Measurements from ENCODE around the gene ADRA2B. TPM values are rescaled to one million over a fixed set of nuclear protein-coding genes. Genes with fewer than 3 reads are reported as not detected.

Gene ADRA2B
- not detected in 2 replicates for total RNA-seq
- 0.07 TPM in 1 of 2 replicates, not detected in the other for polyA plus RNA-seq
- 0.15 TPM in 1 of 2 replicates, not detected in the other for polyA plus RNA-seq (2012)
- 0.24 TPM in 1 of 2 replicates, not detected in the other for polyA minus RNA-seq (ENCODE audit: low replicate concordance)

- Histone ChIP-seq H3K9me3 (ENCODE audit: control insufficient read depth, insufficient read depth, low read depth, low read length) (no peaks in the 10 kb centered on the region), H3K79me2 (ENCODE audit: control insufficient read depth, insufficient read depth, low read length) (no peaks in the 10 kb centered on the region), H3K4me2 (ENCODE audit: extremely low read depth, insufficient read depth, low read length) (no peak within 1 kb of the TSS), H3K9ac (ENCODE audit: insufficient read depth, low read length) (no peak within 1 kb of the TSS), H3K27ac (ENCODE audit: insufficient read depth, low read length) (no peak within 1 kb of the TSS), H2AFZ (ENCODE audit: low read length) (no peak within 1 kb of the TSS), H3K27me3 (ENCODE audit: control insufficient read depth, insufficient read depth, low read length) (peaks cover 36% of the 10 kb centered on the region), H3K36me3 (ENCODE audit: control insufficient read depth, insufficient read depth, low read length) (no peaks in the 10 kb centered on the region), H3K4me3 (replicated peaks in 1 of 4; ENCODE audit: control extremely low read depth in 1 of 4, insufficient read depth in 1 of 4, low read depth in 3 of 4, low read length in 4 of 4) (no peak within 1 kb of the TSS), H4K20me1 (ENCODE audit: control insufficient read depth, extremely low read depth, insufficient read depth, low read length) (no peaks in the 10 kb centered on the region), H3K4me1 (ENCODE audit: control insufficient read depth, extremely low read depth, insufficient read depth, low read length) (no peaks in the 10 kb centered on the region)
- TF ChIP-seq EZH2 (IDR thresholded peaks at IDR 0.05; ENCODE audit: low read length, missing control alignments): no peak
- TF ChIP-seq, protein P1, sequence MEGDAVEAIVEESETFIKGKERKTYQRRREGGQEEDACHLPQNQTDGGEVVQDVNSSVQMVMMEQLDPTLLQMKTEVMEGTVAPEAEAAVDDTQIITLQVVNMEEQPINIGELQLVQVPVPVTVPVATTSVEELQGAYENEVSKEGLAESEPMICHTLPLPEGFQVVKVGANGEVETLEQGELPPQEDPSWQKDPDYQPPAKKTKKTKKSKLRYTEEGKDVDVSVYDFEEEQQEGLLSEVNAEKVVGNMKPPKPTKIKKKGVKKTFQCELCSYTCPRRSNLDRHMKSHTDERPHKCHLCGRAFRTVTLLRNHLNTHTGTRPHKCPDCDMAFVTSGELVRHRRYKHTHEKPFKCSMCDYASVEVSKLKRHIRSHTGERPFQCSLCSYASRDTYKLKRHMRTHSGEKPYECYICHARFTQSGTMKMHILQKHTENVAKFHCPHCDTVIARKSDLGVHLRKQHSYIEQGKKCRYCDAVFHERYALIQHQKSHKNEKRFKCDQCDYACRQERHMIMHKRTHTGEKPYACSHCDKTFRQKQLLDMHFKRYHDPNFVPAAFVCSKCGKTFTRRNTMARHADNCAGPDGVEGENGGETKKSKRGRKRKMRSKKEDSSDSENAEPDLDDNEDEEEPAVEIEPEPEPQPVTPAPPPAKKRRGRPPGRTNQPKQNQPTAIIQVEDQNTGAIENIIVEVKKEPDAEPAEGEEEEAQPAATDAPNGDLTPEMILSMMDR (conservative IDR thresholded peaks at IDR 0.05 in 1 of 2, IDR thresholded peaks at IDR 0.05 in 1 of 2; ENCODE audit: low read depth in 1 of 2, low read length in 2 of 2): no peak
- DNase-seq (ENCODE audit: low read depth in 2 of 2): peak in 1 of 2 donors; percentile 19
Observed at GRCh38 chr2:96116424-96116878, at the start of gene ADRA2B. Gene ADRA2B, minus strand, starts transcription at chr2:96116571. Its CDS starts 422 bp downstream, at chr2:96116149.

- Histone ChIP-seq H3K9me3 (ENCODE audit: control insufficient read depth, insufficient read depth, low read depth, low read length) (no peaks in the 10 kb centered on the region), H3K27me3 (ENCODE audit: control insufficient read depth, insufficient read depth, low read length) (no peaks in the 10 kb centered on the region), H2AFZ (ENCODE audit: low read length) (no peak overlapping the region), H4K20me1 (ENCODE audit: control insufficient read depth, extremely low read depth, insufficient read depth, low read length) (no peaks in the 10 kb centered on the region), H3K36me3 (ENCODE audit: control insufficient read depth, insufficient read depth, low read length) (no peaks in the 10 kb centered on the region), H3K4me2 (ENCODE audit: extremely low read depth, insufficient read depth, low read length) (no peak overlapping the region), H3K4me1 (ENCODE audit: control insufficient read depth, extremely low read depth, insufficient read depth, low read length) (no peaks in the 10 kb centered on the region), H3K27ac (ENCODE audit: insufficient read depth, low read length) (no peak overlapping the region), H3K79me2 (ENCODE audit: control insufficient read depth, insufficient read depth, low read length) (no peaks in the 10 kb centered on the region), H3K9ac (ENCODE audit: insufficient read depth, low read length) (no peak overlapping the region), H3K4me3 (replicated peaks in 1 of 4; ENCODE audit: control extremely low read depth in 1 of 4, insufficient read depth in 1 of 4, low read depth in 3 of 4, low read length in 4 of 4) (no peak overlapping the region)
- TF ChIP-seq, protein P1 (conservative IDR thresholded peaks at IDR 0.05 in 1 of 2, IDR thresholded peaks at IDR 0.05 in 1 of 2; ENCODE audit: low read depth in 1 of 2, low read length in 2 of 2): no peak
- no peak for TF ChIP-seq EZH2 (IDR thresholded peaks at IDR 0.05; ENCODE audit: low read length, missing control alignments)
- DNase-seq (ENCODE audit: low read depth in 2 of 2): no peak
Observed at GRCh38 chr2:96164459-96165184, 48.3 kb upstream of the ADRA2B start.

DNA sequence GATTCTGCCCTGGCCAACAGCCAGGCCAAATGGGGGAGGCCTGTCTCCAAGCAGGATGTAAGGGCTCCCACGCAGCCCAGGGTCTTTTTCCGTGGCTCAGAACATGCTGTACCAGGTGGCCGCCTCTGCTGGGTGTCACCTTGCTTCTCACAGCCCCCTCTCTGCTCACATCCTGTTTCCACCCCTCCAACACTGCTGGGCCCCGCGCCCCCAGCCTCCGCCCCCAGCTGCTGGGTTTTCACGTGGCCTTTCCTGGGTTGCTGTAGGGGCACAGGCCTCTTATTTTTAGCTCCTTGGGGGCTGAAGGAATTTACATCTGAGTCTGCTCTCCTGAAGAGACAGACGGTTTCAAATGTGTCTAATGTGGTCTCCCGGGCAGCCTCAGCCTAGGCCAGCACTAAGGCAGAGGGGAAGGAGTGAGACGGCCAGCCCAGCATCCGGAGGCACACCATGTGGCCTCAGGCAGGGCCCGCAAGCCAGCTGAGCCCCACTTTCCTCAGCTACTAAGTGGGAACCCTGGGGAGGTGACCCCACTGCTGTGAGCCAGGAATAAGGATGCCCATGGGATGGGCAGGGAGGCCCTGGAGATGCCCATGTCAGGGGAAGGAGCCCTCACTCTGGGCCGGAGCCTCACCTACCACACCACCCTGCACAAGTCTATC, 47.5 kb upstream of the ADRA2B start:
- Histone ChIP-seq H3K79me2 (ENCODE audit: control insufficient read depth, insufficient read depth, low read length) (no peaks in the 10 kb centered on the region), H3K4me3 (replicated peaks in 1 of 4; ENCODE audit: control extremely low read depth in 1 of 4, insufficient read depth in 1 of 4, low read depth in 3 of 4, low read length in 4 of 4) (no peak overlapping the region), H3K27ac (ENCODE audit: insufficient read depth, low read length) (no peak overlapping the region), H2AFZ (ENCODE audit: low read length) (no peak overlapping the region), H3K27me3 (ENCODE audit: control insufficient read depth, insufficient read depth, low read length) (no peaks in the 10 kb centered on the region), H3K4me2 (ENCODE audit: extremely low read depth, insufficient read depth, low read length) (no peak overlapping the region), H3K9ac (ENCODE audit: insufficient read depth, low read length) (no peak overlapping the region), H3K36me3 (ENCODE audit: control insufficient read depth, insufficient read depth, low read length) (no peaks in the 10 kb centered on the region), H3K4me1 (ENCODE audit: control insufficient read depth, extremely low read depth, insufficient read depth, low read length) (no peaks in the 10 kb centered on the region), H4K20me1 (ENCODE audit: control insufficient read depth, extremely low read depth, insufficient read depth, low read length) (no peaks in the 10 kb centered on the region), H3K9me3 (ENCODE audit: control insufficient read depth, insufficient read depth, low read depth, low read length) (no peaks in the 10 kb centered on the region)
- no peak for DNase-seq (ENCODE audit: low read depth in 2 of 2)
- TF ChIP-seq EZH2 (IDR thresholded peaks at IDR 0.05; ENCODE audit: low read length, missing control alignments): no peak
- TF ChIP-seq, protein P1 (conservative IDR thresholded peaks at IDR 0.05 in 1 of 2, IDR thresholded peaks at IDR 0.05 in 1 of 2; ENCODE audit: low read depth in 1 of 2, low read length in 2 of 2): no peak
